Right lobe of liver (tissue), 6 donors: ENCODE data around the gene EID3. TPM values are rescaled to one million over a fixed set of nuclear protein-coding genes. Genes with fewer than 3 reads are reported as not detected.

Experiments
- ATAC-seq, 4 donors: fragments of 200-7000 bp; cut with Tn5 transposase; one replicate each; pipeline ENCODE4 v1.9.1; 2020; ENCODE audit warnings: mild to moderate bottlenecking in 4 of 4, moderate library complexity in 4 of 4
- DNase-seq, 3 donors: peaks; one replicate each; pipeline ENCODE4 v3.0.0-alpha.2; 2020
- H3K27ac ChIP-seq, 3 donors: fragments of 200-600 bp; one replicate each; pipeline ENCODE4 v1.8.0; 2022
- H3K27me3 ChIP-seq, 2 donors: fragments of 200-600 bp; one replicate each; pipeline ENCODE4 v1.8.0; 2022
- H3K36me3 ChIP-seq, 4 donors: fragments of 200-600 bp; sonication (generic) in 1 of 4; one replicate each; pipeline versions ENCODE4 v1.5.1 to v1.8.0; 2017 to 2022; ENCODE audit warnings: control low read depth in 1 of 4
- H3K4me1 ChIP-seq, 4 donors: fragments of 200-600 bp; sonication (generic) in 1 of 4; one replicate each; pipeline versions ENCODE4 v1.5.1 to v1.8.0; 2017 to 2022; ENCODE audit warnings: control low read depth in 1 of 4
- H3K4me3 ChIP-seq, 3 donors: fragments of 200-600 bp; one replicate each; pipeline ENCODE4 v1.8.0; 2022
- H3K9me3 ChIP-seq, 4 donors: fragments of 200-600 bp; sonication (generic) in 1 of 4; one replicate each; pipeline versions ENCODE4 v1.5.1 to v1.8.0; 2017 to 2022; ENCODE audit warnings: control low read depth in 1 of 4
- CTCF ChIP-seq, 4 donors: fragments of 200-600 bp in 3 of 4; fragments of 450-650 bp in 1 of 4; IDR thresholded peaks; one replicate each; pipeline versions ENCODE4 v1.5.1 to v1.8.0; 2016 to 2022; ENCODE audit warnings: antibody characterized with exemption in 4 of 4, mild to moderate bottlenecking in 2 of 4
- POLR2A ChIP-seq: fragments of 450-650 bp; IDR thresholded peaks from one replicate; pipeline ENCODE4 v1.6.1; 2017; ENCODE audit warnings: antibody characterized with exemption, mild to moderate bottlenecking
- WGBS: methylation state at CpG from one replicate; pipeline ENCODE4 v1.1.6; 2018; ENCODE audit warnings: low coverage, low lambda C conversion rate; ENCODE audit not compliant: insufficient coverage; ENCODE audit errors: missing lambda C conversion rate; 5-methylcytosine and 5-hydroxymethylcytosine counted together
- intact Hi-C, 2 donors: fragments of 100-400 bp; cut with DNase I; formaldehyde crosslinking; loops; one replicate each; pipeline versions ENCODE4 v1.11.2 to v1.14.1; 2022
- total RNA-seq, 6 experiments: library from RNA; depleted of rRNA in 2 of 6; stranded (reverse); fragments of >200 nt in 2 of 6; fragmentation: NEBNext Ultra II Directional in 3 of 6; extraction: Animal tissue kit (Norgen Biotek cat#: 25700) in 3 of 6; gene quantifications; one replicate each; pipeline versions ENCODE4 v1.1.0 to v1.2.4, GENCODE V29; 2016 to 2023
- donor health status: DM: no; HTN: yes; CAD: no.
- donor health status: DM: no; HTN: no; CAD: no.
- donor health status: DM: no; HTN: no; CAD: no.
- donor health status: DM: no; HTN: yes; CAD: no.
- donor health status: DM: no; HTN: yes; CAD: no.

Gene EID3
- total RNA-seq, 6 experiments from 2014 or later: 1.1 to 7.3 (median 1.4) TPM

DNA sequence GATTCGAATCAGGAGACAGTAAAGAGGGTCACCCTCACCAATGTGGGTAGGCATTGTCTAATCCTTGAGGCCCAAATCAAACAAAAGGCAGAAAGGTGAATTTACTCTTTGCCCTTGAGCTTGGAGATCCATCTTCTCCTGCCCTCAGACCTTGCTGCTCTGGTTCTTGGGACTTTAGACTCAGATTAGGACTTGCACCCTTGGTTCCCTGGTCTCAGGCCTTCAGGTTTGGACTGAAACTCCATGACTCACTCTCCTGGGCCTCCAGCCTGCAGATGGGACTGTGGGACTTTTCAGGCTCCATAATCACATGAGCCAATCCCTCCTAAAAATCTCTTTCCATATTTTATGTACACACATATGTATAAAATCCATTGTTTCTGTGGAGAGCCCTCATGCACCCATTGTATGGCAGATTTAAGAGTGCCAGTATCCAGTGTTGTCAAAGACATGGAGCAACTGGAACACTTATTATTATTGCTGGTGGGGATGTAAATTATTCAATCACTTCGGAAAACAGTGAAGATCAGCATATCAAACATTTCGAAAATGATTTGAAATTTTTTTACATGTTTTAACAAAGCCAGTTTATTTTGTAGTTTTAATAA lies 48.7 kb downstream of the EID3 start:
- intact Hi-C loops: loop anchor here in 1 of 2 donors (5.0 kb wide), 1 partner anchor 145 kb away; no protein-coding TSS in a partner anchor
- 96% methylated on average over 2 of the region's 3 CpGs for WGBS
- no peaks in the 10 kb centered on the region for H3K9me3 ChIP-seq
- H3K27ac ChIP-seq: no peak overlapping the region
- no peaks in the 10 kb centered on the region for H3K27me3 ChIP-seq
- H3K4me3 ChIP-seq: no peak overlapping the region
- peaks cover 0 to 51% (median 17%) of the 10 kb centered on the region in 4 donors for H3K36me3 ChIP-seq
- ATAC-seq (peak in 2 of 4 donors; percentile 28 to 45), DNase-seq (no peak)
- TF ChIP-seq POLR2A (no peak), CTCF (IDR thresholded peaks at IDR 0.05) (no peak)
- no peaks in the 10 kb centered on the region for H3K4me1 ChIP-seq

DNA sequence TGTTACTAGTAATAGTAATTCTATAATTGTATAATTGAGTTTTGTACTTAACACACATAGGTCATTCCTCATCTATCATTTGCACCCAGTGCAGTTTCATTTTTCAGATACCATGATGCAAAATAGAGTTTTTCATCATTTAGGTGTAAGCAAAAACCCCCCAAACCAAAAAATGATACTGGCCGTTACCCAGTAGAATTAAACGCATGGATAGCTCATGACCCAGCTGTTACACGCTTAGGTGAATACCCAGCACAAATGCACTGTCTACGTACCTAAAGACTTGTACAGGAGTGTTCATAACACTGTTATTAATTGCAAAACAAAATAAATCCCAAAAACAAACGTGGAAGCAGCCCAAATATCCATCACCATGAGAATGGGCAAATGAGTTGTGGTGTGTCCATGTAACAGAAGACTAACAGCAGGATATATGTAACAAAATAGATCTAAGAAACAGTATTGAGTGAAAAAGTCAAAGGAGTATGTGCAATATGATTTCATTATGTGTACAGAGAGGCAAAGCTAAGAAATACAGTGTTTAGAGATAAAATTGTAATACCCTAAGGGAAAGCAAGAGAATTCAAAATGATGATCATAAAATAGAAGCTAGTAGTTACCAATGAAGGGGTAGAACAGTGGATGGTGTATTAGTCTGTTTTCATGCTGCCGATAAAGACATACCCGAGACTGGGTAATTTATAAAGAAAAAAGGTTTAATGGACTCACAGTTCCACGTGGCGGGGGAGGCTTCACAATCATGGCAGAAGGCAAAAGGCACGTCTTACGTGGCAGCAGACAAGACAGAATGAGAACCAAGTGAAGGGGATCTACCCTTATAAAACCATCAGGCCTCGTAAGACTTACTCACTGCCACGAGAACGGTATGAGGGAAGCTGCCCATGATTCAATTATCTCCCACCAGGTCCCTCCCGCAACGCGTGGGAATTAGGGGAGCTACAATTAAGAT lies 49.8 kb downstream of the EID3 start:
- H3K27ac ChIP-seq: no peak overlapping the region
- no peaks in the 10 kb centered on the region for H3K9me3 ChIP-seq
- 88% methylated on average over 17 of the region's 17 CpGs for WGBS
- H3K4me3 ChIP-seq: no peak overlapping the region
- TF ChIP-seq CTCF (IDR thresholded peaks at IDR 0.05): no peak
- no peak for TF ChIP-seq POLR2A
- no peak for ATAC-seq
- no peaks in the 10 kb centered on the region for H3K27me3 ChIP-seq
- DNase-seq: no peak
- intact Hi-C loops: loop anchor here in 1 of 2 donors (5.0 kb wide), 1 partner anchor 146 kb away; no protein-coding TSS in a partner anchor
- H3K36me3 ChIP-seq: peaks cover 0 to 40% (median 13%) of the 10 kb centered on the region in 4 donors
- no peaks in the 10 kb centered on the region for H3K4me1 ChIP-seq

DNA sequence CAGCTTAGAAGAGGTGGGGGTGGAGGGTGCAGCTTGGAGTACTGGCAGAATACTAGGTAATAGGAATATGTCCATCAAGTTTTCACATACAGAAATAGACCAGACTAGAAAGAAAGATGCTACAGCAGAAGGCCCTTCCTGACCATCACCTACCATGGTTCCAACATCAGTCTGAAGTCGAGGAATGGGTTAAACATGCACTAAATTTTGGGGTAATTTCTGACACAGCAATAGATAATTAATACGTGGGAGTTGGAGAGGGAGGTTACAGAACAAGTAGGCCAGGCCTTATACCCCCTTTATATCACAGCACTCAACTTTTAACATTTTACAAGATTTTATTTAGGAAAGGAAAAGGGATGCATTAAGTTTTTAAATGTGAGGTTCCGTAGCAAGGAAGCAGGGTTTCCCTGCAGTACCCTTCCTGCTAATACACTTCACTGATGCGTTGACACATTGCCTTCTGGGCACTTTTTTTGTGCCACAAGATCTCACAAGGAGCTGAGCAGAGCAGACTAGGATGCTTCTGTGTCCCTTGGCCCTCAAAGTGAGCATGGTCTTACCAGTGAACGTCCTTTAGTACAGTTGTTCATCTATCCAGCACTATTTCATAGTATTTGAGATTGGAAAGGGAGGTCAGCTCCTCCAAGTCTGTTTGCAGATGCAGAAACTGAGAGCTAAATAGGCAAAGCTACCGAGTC lies 50.8 kb downstream of the EID3 start:
- intact Hi-C loops: loop anchor here in 1 of 2 donors (5.0 kb wide), 1 partner anchor 147 kb away; no protein-coding TSS in a partner anchor
- peaks cover 0 to 30% (median 8%) of the 10 kb centered on the region in 4 donors for H3K36me3 ChIP-seq
- DNase-seq: no peak
- TF ChIP-seq CTCF (IDR thresholded peaks at IDR 0.05) (no peak), POLR2A (no peak)
- no peaks in the 10 kb centered on the region for H3K9me3 ChIP-seq
- 66% methylated on average over 6 of the region's 6 CpGs for WGBS
- no peak overlapping the region for H3K4me3 ChIP-seq
- H3K4me1 ChIP-seq: no peaks in the 10 kb centered on the region
- no peak overlapping the region for H3K27ac ChIP-seq
- ATAC-seq: no peak
- H3K27me3 ChIP-seq: no peaks in the 10 kb centered on the region

Other genes starting within 250 kb of the EID3 start
- 10 to 100 TPM in 3 of 6 experiments, 1 to 10 TPM in 3; 7.3 to 12.7 (median 9.7) TPM for gene HCFC2, start 239.2 kb upstream of the EID3 start, total RNA-seq
- 10 to 100 TPM; 10.1 to 12.9 (median 12.2) TPM for gene NFYB, start 165.5 kb upstream of the EID3 start, total RNA-seq
- gene TXNRD1, start 88.0 kb upstream of the EID3 start, total RNA-seq: 100 to 1,000 TPM in 2 of 6 experiments, 10 to 100 TPM in 4; 40.3 to 153 (median 74.5) TPM
- gene CHST11, start 153.2 kb downstream of the EID3 start, total RNA-seq: 10 to 100 TPM in 1 of 6 experiments, 1 to 10 TPM in 4, under 1 TPM in 1; 0.57 to 10.4 (median 3.5) TPM